Non-pigmented ciliary epithelial cell (primary cell): ENCODE results near the gene RNF157.
"Not testable (repeated sequence)": the region's sequence is repeated elsewhere in the genome, so short reads cannot be mapped to it uniquely, and the experiment has no call there.

Experiments used
- DNase-seq: peaks from one replicate; pipeline ENCODE4 v3.0.0-alpha.2; 2010; ENCODE audit warnings: low read depth

Gene RNF157

GRCh38 chr17:76233588-76234353, 6.5 kb downstream of the RNF157 start:
- DNase-seq: no peak

GRCh38 chr17:76232342-76232741, 8.0 kb downstream of the RNF157 start:
- DNase-seq: peak; percentile 65

DNA sequence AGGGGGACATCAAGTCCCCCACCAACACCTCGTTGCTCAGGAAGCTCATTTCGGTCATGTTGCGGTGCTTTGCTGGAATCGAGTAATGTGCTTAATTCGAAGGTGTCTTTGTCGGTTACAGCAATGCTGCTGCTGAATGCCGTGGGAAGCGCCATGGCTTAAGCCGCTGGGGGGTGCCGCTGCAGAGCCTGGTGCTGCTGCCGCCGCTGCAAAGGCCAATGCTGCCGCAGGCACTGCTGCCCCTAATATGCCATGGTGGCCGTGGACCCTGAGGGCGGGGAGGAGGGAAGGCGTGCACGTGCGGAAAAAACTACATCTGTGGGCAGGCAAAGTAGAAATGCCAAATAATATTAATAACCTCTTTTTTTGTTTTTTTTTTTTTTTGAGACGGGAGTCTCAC, 13.5 kb downstream of the RNF157 start:
- not testable (repeated sequence) for DNase-seq

DNA sequence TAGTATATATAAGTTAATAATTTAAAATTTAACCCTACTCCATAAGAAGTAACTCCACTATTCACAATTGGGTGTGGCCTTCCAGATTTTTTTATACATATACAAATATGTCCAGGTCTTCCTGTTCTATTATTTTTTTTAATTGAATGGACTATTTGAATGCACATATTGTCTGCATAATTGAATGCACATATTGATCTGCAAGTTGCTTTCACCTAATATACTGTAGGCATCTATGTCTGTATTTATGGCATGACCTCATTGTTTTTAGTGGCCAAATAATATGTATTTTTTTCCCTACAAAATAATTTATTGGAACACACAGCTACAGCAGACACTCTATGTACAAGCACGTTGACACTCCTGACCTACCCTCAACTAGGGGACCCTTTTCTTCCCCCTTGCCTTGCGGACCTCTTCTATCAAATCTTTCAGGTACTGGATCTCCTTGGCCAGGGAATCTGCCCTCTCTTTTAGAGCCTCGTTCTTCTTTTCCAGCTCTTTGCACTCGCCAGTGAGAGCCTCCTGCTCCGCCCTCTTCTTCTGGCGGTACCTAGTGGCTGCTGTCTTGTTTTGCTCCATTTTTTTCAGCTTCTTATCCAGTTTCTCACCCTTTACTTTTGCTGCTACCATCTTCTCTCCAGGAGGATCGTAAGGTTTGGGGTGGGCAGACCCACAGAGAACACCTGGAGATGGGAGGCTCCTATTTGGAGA, 14.8 kb downstream of the RNF157 start:
- DNase-seq: not testable (repeated sequence)

DNA sequence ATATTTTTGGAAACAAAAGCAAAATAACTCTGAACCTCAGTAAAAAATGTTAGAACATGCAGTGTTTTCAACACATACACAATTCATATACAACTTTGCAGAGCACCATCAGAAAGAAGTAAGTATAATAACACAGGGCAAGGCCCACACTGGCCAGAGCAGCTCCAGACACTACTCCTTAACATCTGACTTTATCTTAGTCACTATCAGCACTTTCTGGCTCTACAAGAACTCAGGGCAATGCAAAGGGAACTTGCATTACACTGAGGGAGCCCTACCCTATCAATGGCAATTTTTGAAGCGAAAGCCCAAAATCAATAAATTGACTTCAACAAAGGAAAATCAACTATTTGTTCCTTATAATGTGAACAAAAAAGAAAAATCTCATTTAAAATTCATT, 16.5 kb downstream of the RNF157 start:
- no peak for DNase-seq

DNA sequence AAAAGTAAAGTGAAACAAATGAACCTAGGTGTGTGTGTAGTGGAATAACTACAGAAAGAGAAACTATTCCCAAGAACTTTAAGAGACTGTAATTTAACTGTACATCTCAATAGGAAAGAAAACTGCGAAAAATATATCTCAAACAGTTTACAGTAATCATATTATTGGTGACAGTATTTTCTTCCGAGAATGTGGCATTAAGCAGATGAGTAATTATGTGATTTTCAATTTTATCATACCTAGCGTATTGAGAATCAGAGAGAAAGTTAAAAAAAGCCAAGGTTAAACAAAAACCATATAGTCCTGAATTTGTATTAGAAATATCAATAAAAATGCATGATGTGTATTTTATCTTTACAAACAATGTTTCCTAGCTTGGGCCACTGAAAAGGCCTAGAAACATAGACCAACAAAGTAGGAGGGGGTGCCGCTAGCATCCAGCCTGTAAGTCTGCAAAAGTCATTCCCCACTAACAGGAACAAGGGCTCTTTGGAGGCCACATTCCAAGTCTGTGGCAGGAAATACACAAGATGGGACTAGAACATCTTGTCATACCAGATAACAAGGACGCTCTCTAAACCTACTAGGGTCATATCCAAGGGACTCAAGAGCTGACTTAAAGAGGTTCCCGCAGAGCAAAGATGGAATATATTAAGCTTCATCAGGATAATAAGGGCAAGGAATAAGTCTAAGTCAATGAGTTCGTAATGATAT, 20.5 kb downstream of the RNF157 start:
- DNase-seq: no peak

- DNase-seq: no peak
These were observed 23.2 kb downstream of the RNF157 start for GRCh38 chr17:76217081-76217480.

- no peak for DNase-seq
These were observed 26.8 kb downstream of the RNF157 start for GRCh38 chr17:76213491-76213890.

GRCh38 chr17:76208120-76208519, 32.2 kb downstream of the RNF157 start:
- no peak for DNase-seq

GRCh38 chr17:76207275-76208059, 32.8 kb downstream of the RNF157 start:
- DNase-seq: no peak

DNA sequence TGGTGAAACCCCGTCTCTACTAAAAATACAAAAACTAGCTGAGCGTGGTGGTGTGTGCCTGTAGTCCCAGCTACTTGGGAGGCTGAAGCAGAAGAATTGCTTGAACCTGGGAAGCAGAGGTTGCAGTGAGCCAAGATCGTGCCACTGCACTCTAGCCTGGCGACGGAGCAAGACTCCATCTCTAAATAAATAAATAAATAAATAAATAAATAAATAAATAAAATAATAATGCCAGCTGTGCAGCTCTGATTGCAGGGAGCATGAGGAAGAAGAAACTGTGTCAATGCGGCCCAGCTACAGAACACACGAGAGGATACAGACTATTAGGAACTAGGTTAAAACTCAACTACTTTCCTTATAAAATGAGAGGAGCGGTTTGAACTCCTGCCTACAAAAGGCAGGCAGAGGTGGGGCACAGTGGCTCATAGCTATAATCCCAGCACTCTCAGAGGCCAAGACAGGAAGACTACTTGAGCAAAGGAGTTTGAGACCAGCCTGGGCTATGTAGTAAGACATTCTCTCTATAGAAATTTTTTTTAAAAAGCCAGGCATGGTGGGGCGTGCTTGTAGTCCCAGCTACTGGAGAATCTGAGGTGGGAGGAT, 34.6 kb downstream of the RNF157 start:
- DNase-seq: not testable (repeated sequence)

DNA sequence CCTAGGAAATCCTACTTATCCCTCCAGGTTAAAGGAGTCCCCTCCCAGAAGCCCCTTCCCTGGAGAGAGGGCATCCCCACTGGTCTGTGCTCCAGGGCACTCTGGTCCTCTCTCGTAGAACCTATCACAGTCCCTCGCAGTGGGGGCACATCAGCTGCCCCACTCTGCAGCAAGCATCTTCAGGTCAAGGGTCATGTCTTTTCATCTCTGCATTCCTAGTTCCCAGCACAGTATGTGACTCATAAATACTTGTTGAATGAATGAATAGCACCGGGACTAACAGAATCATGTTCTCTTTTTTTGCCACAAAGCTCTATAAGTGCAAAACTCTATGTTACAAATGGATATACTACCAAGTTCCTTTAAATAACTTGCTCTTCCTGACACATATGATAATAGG, 36.0 kb downstream of the RNF157 start:
- DNase-seq: peak; percentile 38

DNA sequence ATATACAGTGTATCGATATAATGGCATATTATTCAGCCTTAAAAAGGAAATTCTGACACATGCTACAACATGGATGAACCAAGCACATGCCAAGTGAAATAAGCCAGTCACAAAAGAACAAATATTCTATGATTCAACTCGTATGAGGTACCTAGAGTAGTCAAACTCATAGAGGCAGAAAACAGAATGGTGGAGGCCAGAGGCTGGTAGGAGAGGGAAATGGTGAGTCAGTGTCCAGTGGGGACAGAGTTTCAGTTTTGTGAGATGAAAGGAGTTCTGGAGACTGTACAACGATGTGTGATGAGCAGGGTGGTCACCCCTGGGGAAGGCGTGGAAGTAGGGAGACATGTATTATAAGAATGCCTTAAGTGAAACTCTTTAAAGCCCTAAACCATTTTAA, 39.9 kb downstream of the RNF157 start:
- no peak for DNase-seq

- no peak for DNase-seq
These were observed 40.8 kb downstream of the RNF157 start for GRCh38 chr17:76199469-76199868.

GRCh38 chr17:76198702-76199101, 41.6 kb downstream of the RNF157 start:
- no peak for DNase-seq

DNA sequence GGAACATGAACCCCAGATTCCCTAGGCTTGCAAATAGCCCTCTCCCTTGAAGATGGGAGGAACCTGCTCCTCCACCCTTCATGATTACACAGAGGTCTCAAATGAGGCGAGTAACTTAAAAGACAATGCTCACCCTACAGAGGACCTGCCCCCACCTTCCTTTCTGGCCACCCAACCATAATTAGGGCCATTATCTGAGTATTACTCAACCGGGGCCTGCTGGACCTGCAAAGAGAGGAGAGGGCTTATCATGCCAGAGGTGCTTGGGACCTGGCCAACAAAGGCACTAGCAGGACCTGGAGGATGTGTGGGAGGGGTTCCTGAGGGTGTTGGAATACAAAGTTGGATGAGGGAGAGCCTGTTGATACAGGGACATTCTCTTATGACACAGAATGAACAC, 42.4 kb downstream of the RNF157 start:
- no peak for DNase-seq

- no peak for DNase-seq
These were observed 43.6 kb downstream of the RNF157 start for GRCh38 chr17:76196675-76197074.

DNA sequence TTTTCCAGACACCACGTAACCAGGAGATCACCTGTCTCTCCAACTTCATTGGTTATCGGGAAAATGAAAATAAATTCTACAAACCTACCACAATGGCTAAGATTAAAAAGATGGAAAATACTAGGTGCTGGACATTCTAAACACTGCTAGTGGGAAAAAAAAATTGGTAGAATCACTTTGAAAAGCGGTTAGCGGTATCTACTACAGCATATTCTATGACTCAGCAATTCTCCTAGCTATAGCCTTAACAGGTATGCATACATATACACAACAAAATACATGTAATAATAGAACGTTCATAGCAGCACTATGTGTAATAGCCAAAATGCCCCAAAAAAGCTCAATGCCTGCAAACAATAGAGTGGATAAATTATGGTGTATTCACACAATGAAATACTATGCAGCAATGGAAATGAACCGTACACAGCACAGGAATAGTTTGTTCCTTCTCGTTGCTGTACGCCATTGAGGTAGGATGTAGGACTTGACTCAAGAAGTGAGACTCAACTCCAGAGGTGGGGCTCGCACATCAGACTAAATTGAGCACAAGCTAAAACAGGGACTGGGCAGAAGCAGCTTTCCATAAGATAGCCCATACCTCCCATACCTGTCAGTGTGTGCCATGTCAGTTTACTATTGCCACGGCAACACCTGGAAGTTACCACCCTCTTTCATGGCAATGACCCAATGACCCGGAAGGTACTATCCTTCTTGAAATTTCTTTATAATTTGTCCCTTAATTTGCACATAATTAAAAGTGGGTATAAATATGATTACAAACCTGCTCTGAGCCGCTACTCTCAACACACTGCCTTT, 44.8 kb downstream of the RNF157 start:
- DNase-seq: no peak

- no peak for DNase-seq
These were observed 46.7 kb downstream of the RNF157 start for GRCh38 chr17:76193591-76193990.

DNA sequence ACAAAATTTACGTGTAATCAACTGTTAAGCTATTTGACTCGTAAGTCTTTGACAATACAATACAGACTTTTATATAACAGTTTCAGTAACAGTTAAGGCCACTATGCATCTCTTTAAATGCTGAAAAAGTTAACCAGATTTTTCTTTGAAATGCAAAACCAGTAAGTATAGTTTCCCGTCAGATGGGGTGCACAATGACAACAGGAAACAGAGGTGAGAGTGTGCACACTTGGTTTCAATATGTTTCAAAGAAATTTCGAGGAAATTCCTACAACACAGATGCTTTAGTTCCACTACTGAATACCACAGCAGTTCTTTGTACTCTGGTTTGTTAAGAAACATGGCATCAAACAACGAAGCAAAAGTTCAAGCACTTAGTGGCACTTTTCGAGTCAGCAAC, 48.4 kb downstream of the RNF157 start:
- no peak for DNase-seq

DNA sequence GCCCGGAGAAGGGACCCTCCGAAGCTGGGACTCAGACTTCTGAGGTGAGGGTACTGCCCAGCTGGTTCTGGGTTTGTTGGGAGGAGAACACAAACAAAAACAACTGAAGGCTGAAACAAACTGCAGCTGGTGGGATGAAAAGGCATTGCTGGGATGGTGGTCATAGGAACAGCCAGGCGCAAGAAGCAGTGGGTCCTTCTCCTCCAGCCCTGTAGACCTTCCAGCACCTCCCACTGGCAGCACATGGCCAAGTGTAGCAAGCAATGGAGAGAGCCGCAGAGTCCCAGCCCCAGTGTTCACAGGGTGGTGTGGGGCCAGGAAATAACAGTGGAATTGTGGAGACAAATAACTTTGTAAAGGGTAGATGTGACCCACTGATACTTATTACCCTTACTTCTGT, 50.6 kb downstream of the RNF157 start:
- DNase-seq: no peak
